OCI-LY3 (cell line): ENCODE measurements around the gene CES4A.

Experiments used
- CTCF ChIP-seq: fragments of 200-600, 300-600 bp; sonication (generic); IDR thresholded peaks from 2 replicates; pipeline ENCODE4 v1.5.1; 2014; ENCODE audit warnings: antibody characterized with exemption, low read length, low read depth
- EZH2phosphoT487 ChIP-seq: fragments of 200-600 bp; shearing (Covaris generic); IDR thresholded peaks from 2 replicates; pipeline ENCODE4 v1.6.1; 2018; ENCODE audit warnings: antibody characterized with exemption, mixed run types, low read depth

GRCh38 chr16:67040906-67041305 lies 52.5 kb downstream of the CES4A start:
- no peak for TF ChIP-seq CTCF
- no peak for TF ChIP-seq EZH2phosphoT487
